HepG2 (cell line): ENCODE data around the gene IER2. TPM values are rescaled to one million over a fixed set of nuclear protein-coding genes. Genes with fewer than 3 reads are reported as not detected.

Source experiments
- AKNA ChIP-seq: sonication (generic); formaldehyde crosslinking; IDR thresholded peaks from 2 replicates; pipeline ENCODE4 v1.4.0; 2020; ENCODE audit warnings: missing genetic modification reagents, borderline replicate concordance
- CBX2 ChIP-seq, 2 experiments: fragments of 200-600 bp in 1 of 2; sonication (generic); formaldehyde crosslinking in 1 of 2; IDR thresholded peaks; 2 replicates each; pipeline versions ENCODE4 v1.7.0 to v1.8.1; 2018 to 2022; ENCODE audit warnings: low read depth in 2 of 2, low read length in 1 of 2, mild to moderate bottlenecking in 1 of 2, missing genetic modification reagents in 1 of 2
- EED ChIP-seq: sonication (generic); formaldehyde crosslinking; IDR thresholded peaks from 2 replicates; pipeline ENCODE4 v1.5.0; 2020; ENCODE audit warnings: mild to moderate bottlenecking, missing genetic modification reagents
- NFE2 ChIP-seq: sonication (generic); formaldehyde crosslinking; IDR thresholded peaks from 2 replicates; pipeline ENCODE4 v1.4.0; 2020; ENCODE audit warnings: missing genetic modification reagents
- NFIC ChIP-seq: IDR thresholded peaks from 2 replicates; pipeline ENCODE4 v1.6.1; 2012; ENCODE audit warnings: mild to moderate bottlenecking, low read length, inconsistent platforms
- PAF1 ChIP-seq: IDR thresholded peaks from 2 replicates; pipeline ENCODE4 v1.6.1; 2016; ENCODE audit warnings: missing genetic modification reagents, missing compliant biosample characterization
- POGZ ChIP-seq: sonication (generic); formaldehyde crosslinking; IDR thresholded peaks from 2 replicates; pipeline ENCODE4 v1.4.0; 2020; ENCODE audit warnings: mild to moderate bottlenecking, missing genetic modification reagents
- RARG ChIP-seq: sonication (generic); formaldehyde crosslinking; IDR thresholded peaks from 2 replicates; pipeline ENCODE4 v1.4.0; 2020; ENCODE audit warnings: low read depth, mild to moderate bottlenecking, missing genetic modification reagents
- SMC3 ChIP-seq: IDR thresholded peaks from 2 replicates; pipeline ENCODE4 v1.6.1; 2011; ENCODE audit warnings: low read length, improper control_type of control experiment
- ZBTB10 ChIP-seq: sonication (generic); formaldehyde crosslinking; IDR thresholded peaks from 2 replicates; pipeline ENCODE4 v1.4.0; 2020; ENCODE audit warnings: missing genetic modification reagents, borderline replicate concordance
- ZNF274 ChIP-seq: sonication (generic); formaldehyde crosslinking; IDR thresholded peaks from 2 replicates; pipeline ENCODE4 v1.5.1; 2020; ENCODE audit warnings: mild to moderate bottlenecking, missing genetic modification reagents
- ZNF713 ChIP-seq: sonication (generic); formaldehyde crosslinking; IDR thresholded peaks from 2 replicates; pipeline ENCODE4 v1.4.0; 2020; ENCODE audit warnings: mild to moderate bottlenecking, missing genetic modification reagents
- ZNF782 ChIP-seq: sonication (generic); formaldehyde crosslinking; IDR thresholded peaks from 2 replicates; pipeline ENCODE4 v1.4.0; 2020; ENCODE audit warnings: missing genetic modification reagents, mild to moderate bottlenecking, borderline replicate concordance
- ZNF891 ChIP-seq: sonication (generic); formaldehyde crosslinking; IDR thresholded peaks from 2 replicates; pipeline ENCODE4 v1.5.0; 2020; ENCODE audit warnings: mild to moderate bottlenecking, missing genetic modification reagents
- ZSCAN31 ChIP-seq: sonication (generic); formaldehyde crosslinking; IDR thresholded peaks from 2 replicates; pipeline ENCODE4 v1.5.0; 2020; ENCODE audit warnings: low read depth, mild to moderate bottlenecking, missing genetic modification reagents
- polyA plus RNA-seq, 8 experiments: library from polyadenylated mRNA; depleted of rRNA in 3 of 8; stranded (reverse) in 7 of 8; unstranded in 1 of 8; fragments of >200 nt; fragmentation: Illumina TruSeq in 4 of 8; extraction: Trizol in 4 of 8; gene quantifications; 2 replicates each; pipeline versions ENCODE4 v1.2.1 to v1.2.3, GENCODE V29; 2011 to 2016; ENCODE audit warnings: low read depth in 4 of 8, missing spikeins in 1 of 8, mixed read lengths in 1 of 8; ENCODE audit not compliant: insufficient read depth in 1 of 8
- total RNA-seq, 5 experiments: library from RNA; depleted of rRNA; stranded (reverse); fragments of >200 nt; fragmentation: Illumina TruSeq; extraction: Trizol; gene quantifications; 2 replicates each; pipeline ENCODE4 v1.2.3, GENCODE V29; 2016; ENCODE audit warnings: low read depth in 1 of 5
- TF ChIP-seq, protein P1 (sequence below): sonication (generic); formaldehyde crosslinking; IDR thresholded peaks from 2 replicates; pipeline ENCODE4 v1.9.0; 2022; ENCODE audit warnings: missing genetic modification reagents, mild to moderate bottlenecking, borderline replicate concordance
- TF ChIP-seq, protein P2 (sequence below): sonication (generic); formaldehyde crosslinking; conservative IDR thresholded peaks from 2 replicates; pipeline ENCODE4 v1.4.0; 2020; ENCODE audit warnings: missing genetic modification reagents

Gene IER2
- total and polyA plus RNA-seq, 2 of the 13 experiments (the other 11 are each of a cell fraction or from before 2014, with no cell fraction given), result 10.1 to 14.3 TPM

- TF ChIP-seq NFE2 (CRISPR knock-in tag) (no peak), PAF1 (CRISPR knock-in tag) (no peak), ZNF782 (CRISPR knock-in tag) (no peak), ZNF891 (no peak), POGZ (CRISPR knock-in tag) (peak; percentile 37; the same call in 1 of the 2 replicates), ZNF274 (CRISPR knock-in tag) (no peak), NFIC (no peak; the same call in none of the 2 replicates), ZNF713 (CRISPR knock-in tag) (no peak), ZSCAN31 (CRISPR knock-in tag) (no peak; the same call in 1 of the 2 replicates), AKNA (CRISPR knock-in tag) (no peak), ZBTB10 (CRISPR knock-in tag) (no peak), EED (CRISPR knock-in tag) (no peak), RARG (no peak), CBX2 (IDR thresholded peaks at IDR 0.05; ENCODE audit: low read depth, low read length) (no peak), CBX2 (CRISPR knock-in tag; IDR thresholded peaks at IDR 0.05; ENCODE audit: low read depth) (no peak), SMC3 (no peak)
- TF ChIP-seq, protein P1, sequence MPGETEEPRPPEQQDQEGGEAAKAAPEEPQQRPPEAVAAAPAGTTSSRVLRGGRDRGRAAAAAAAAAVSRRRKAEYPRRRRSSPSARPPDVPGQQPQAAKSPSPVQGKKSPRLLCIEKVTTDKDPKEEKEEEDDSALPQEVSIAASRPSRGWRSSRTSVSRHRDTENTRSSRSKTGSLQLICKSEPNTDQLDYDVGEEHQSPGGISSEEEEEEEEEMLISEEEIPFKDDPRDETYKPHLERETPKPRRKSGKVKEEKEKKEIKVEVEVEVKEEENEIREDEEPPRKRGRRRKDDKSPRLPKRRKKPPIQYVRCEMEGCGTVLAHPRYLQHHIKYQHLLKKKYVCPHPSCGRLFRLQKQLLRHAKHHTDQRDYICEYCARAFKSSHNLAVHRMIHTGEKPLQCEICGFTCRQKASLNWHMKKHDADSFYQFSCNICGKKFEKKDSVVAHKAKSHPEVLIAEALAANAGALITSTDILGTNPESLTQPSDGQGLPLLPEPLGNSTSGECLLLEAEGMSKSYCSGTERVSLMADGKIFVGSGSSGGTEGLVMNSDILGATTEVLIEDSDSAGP (CRISPR knock-in tag), result peak; percentile 85; the same call in 1 of the 2 replicates
- TF ChIP-seq, protein P2, sequence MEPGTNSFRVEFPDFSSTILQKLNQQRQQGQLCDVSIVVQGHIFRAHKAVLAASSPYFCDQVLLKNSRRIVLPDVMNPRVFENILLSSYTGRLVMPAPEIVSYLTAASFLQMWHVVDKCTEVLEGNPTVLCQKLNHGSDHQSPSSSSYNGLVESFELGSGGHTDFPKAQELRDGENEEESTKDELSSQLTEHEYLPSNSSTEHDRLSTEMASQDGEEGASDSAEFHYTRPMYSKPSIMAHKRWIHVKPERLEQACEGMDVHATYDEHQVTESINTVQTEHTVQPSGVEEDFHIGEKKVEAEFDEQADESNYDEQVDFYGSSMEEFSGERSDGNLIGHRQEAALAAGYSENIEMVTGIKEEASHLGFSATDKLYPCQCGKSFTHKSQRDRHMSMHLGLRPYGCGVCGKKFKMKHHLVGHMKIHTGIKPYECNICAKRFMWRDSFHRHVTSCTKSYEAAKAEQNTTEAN (CRISPR knock-in tag), result no peak
Observed at GRCh38 chr19:13155472-13156359, 5.5 kb downstream of the IER2 start (continued).
